GM23248 (cell line): ENCODE measurements around the gene LOXL1. TPM values are rescaled to one million over a fixed set of nuclear protein-coding genes. Genes with fewer than 3 reads are reported as not detected.

Experiments used
- DNase-seq: peaks from one replicate; pipeline ENCODE4 v3.0.0-alpha.2; 2015
- H2AFZ ChIP-seq: fragments of 200-600 bp; sonication (generic); 2 replicates; pipeline ENCODE4 v1.6.1; 2016; ENCODE audit warnings: antibody characterized with exemption
- H3F3A ChIP-seq: fragments of 200-600 bp; sonication (generic); 2 replicates; pipeline ENCODE4 v1.6.1; 2016; ENCODE audit warnings: mild to moderate bottlenecking, antibody characterized with exemption, mixed run types; ENCODE audit not compliant: insufficient read depth
- H3K27ac ChIP-seq: fragments of 200-600 bp; sonication (generic); 2 replicates; pipeline ENCODE4 v1.5.1; 2016; ENCODE audit warnings: mild to moderate bottlenecking
- H3K27me3 ChIP-seq: fragments of 200-600 bp; sonication (generic); replicated peaks from 2 replicates; pipeline ENCODE4 v1.6.1; 2016; ENCODE audit warnings: mild to moderate bottlenecking; ENCODE audit not compliant: insufficient read depth
- H3K36me3 ChIP-seq: fragments of 200-600 bp; sonication (generic); 2 replicates; pipeline ENCODE4 v1.6.1; 2016; ENCODE audit warnings: low read depth, mild to moderate bottlenecking
- H3K4me1 ChIP-seq: fragments of 200-600 bp; sonication (generic); 2 replicates; pipeline ENCODE4 v1.6.1; 2016; ENCODE audit warnings: mild to moderate bottlenecking; ENCODE audit not compliant: insufficient read depth
- H3K4me2 ChIP-seq: fragments of 200-600 bp; sonication (generic); one replicate; pipeline ENCODE4 v1.6.1; 2016; ENCODE audit warnings: mild to moderate bottlenecking; ENCODE audit not compliant: unreplicated experiment
- H3K4me3 ChIP-seq: fragments of 200-600 bp; sonication (generic); 2 replicates; pipeline ENCODE4 v1.5.1; 2016; ENCODE audit warnings: mild to moderate bottlenecking
- H3K79me2 ChIP-seq: fragments of 200-600 bp; sonication (generic); 2 replicates; pipeline ENCODE4 v1.6.1; 2016; ENCODE audit warnings: mild to moderate bottlenecking; ENCODE audit not compliant: insufficient read depth
- H3K9ac ChIP-seq: fragments of 200-600 bp; sonication (generic); 2 replicates; pipeline ENCODE4 v1.6.1; 2016; ENCODE audit warnings: mild to moderate bottlenecking
- H3K9me2 ChIP-seq: fragments of 200-600 bp; sonication (generic); 2 replicates; pipeline ENCODE4 v1.6.1; 2016; ENCODE audit warnings: mixed run types, mild to moderate bottlenecking, moderate library complexity; ENCODE audit not compliant: insufficient read depth
- H3K9me3 ChIP-seq: fragments of 200-600 bp; sonication (generic); one replicate; pipeline ENCODE4 v1.6.1; 2017; ENCODE audit warnings: low read depth
- H4K20me1 ChIP-seq: fragments of 200-600 bp; sonication (generic); 2 replicates; pipeline ENCODE4 v1.6.0; 2016; ENCODE audit not compliant: insufficient read depth
- EZH2 ChIP-seq: fragments of 200-600 bp; sonication (generic); IDR thresholded peaks from 2 replicates; pipeline ENCODE4 v1.6.1; 2018; ENCODE audit warnings: antibody characterized with exemption, mild to moderate bottlenecking; ENCODE audit not compliant: insufficient read depth, poor library complexity, severe bottlenecking
- EZH2phosphoT487 ChIP-seq: fragments of 200-600 bp; sonication (generic); IDR thresholded peaks from 2 replicates; pipeline ENCODE4 v1.6.1; 2018; ENCODE audit warnings: antibody characterized with exemption, moderate library complexity, mild to moderate bottlenecking, low read depth; ENCODE audit not compliant: insufficient read depth
- WGBS, 2 experiments: methylation state at CpG; one replicate each; pipeline ENCODE4 v1.1.6; 2015 to 2017; ENCODE audit warnings: low lambda C conversion rate in 2 of 2, low coverage in 1 of 2; ENCODE audit errors: missing lambda C conversion rate in 2 of 2; 5-methylcytosine and 5-hydroxymethylcytosine counted together
- in situ Hi-C: fragments of 300-500 bp; cut with MboI; formaldehyde crosslinking; loops from 2 replicates; pipeline ENCODE4 v1.15.0; 2020
- polyA plus RNA-seq: library from polyadenylated mRNA; unstranded; fragments of >200 nt; fragmentation: Nextera tagmentation; extraction: Ambion mirVana; gene quantifications from 2 replicates; pipeline ENCODE4 v1.2.1, GENCODE V29; 2016
- total RNA-seq: library from RNA; depleted of rRNA; stranded (reverse); fragments of >200 nt; shearing (Covaris generic); gene quantifications from 2 replicates; pipeline ENCODE4 v1.2.3, GENCODE V29; 2014

The LOXL1 gene
- total and polyA plus RNA-seq, 2 experiments from 2014 or later: 401 to 540 TPM

- 76 to 78% methylated on average over 6 of the region's 6 CpGs for WGBS, 2 experiments
- no peaks in the 10 kb centered on the region for H3K9me3 ChIP-seq
- H3K79me2 ChIP-seq: peaks cover 71% of the 10 kb centered on the region
- no peak for TF ChIP-seq EZH2
- no peak for TF ChIP-seq EZH2phosphoT487
- H3K4me2 ChIP-seq: no peak overlapping the region
- H2AFZ ChIP-seq: no peak overlapping the region
- H3F3A ChIP-seq: peaks cover 32% of the 10 kb centered on the region
- no peak overlapping the region for H3K9ac ChIP-seq
- no peak overlapping the region for H3K4me3 ChIP-seq
- H3K9me2 ChIP-seq: no peaks in the 10 kb centered on the region
- H4K20me1 ChIP-seq: no peaks in the 10 kb centered on the region
- peaks cover 18% of the 10 kb centered on the region for H3K36me3 ChIP-seq
- no peak for DNase-seq
- H3K27ac ChIP-seq: peak overlapping the region; percentile 89
- in situ Hi-C loops: no loop called here
- H3K4me1 ChIP-seq: peaks cover 40% of the 10 kb centered on the region
- no peaks in the 10 kb centered on the region for H3K27me3 ChIP-seq
Measured at GRCh38 chr15:73942751-73943270, 16.5 kb downstream of the LOXL1 start.

GRCh38 chr15:73944161-73945129 lies 18.2 kb downstream of the LOXL1 start:
- no peaks in the 10 kb centered on the region for H4K20me1 ChIP-seq
- H2AFZ ChIP-seq: no peak overlapping the region
- peaks cover 55% of the 10 kb centered on the region for H3K79me2 ChIP-seq
- TF ChIP-seq EZH2phosphoT487: no peak
- TF ChIP-seq EZH2: no peak
- H3K27ac ChIP-seq: no peak overlapping the region
- H3K4me1 ChIP-seq: peaks cover 33% of the 10 kb centered on the region
- H3K27me3 ChIP-seq: no peaks in the 10 kb centered on the region
- in situ Hi-C loops: no loop called here
- peaks cover 36% of the 10 kb centered on the region for H3F3A ChIP-seq
- no peak for DNase-seq
- H3K9me2 ChIP-seq: no peaks in the 10 kb centered on the region
- H3K36me3 ChIP-seq: peaks cover 34% of the 10 kb centered on the region
- H3K4me3 ChIP-seq: no peak overlapping the region
- 87% methylated on average over 13 of the region's 13 CpGs for WGBS, 2 experiments
- H3K4me2 ChIP-seq: no peak overlapping the region
- no peaks in the 10 kb centered on the region for H3K9me3 ChIP-seq
- no peak overlapping the region for H3K9ac ChIP-seq

GRCh38 chr15:73945130-73945508 lies 18.9 kb downstream of the LOXL1 start:
- H3K4me2 ChIP-seq: no peak overlapping the region
- H3K36me3 ChIP-seq: peaks cover 41% of the 10 kb centered on the region
- H3K9ac ChIP-seq: no peak overlapping the region
- DNase-seq: no peak
- no peak overlapping the region for H3K4me3 ChIP-seq
- no peak overlapping the region for H2AFZ ChIP-seq
- TF ChIP-seq EZH2phosphoT487: no peak
- no peak for TF ChIP-seq EZH2
- H3K4me1 ChIP-seq: peaks cover 26% of the 10 kb centered on the region
- no peak overlapping the region for H3K27ac ChIP-seq
- H4K20me1 ChIP-seq: no peaks in the 10 kb centered on the region
- 99 to 100% methylated on average over 4 of the region's 4 CpGs for WGBS, 2 experiments
- H3K27me3 ChIP-seq: no peaks in the 10 kb centered on the region
- H3K79me2 ChIP-seq: peaks cover 48% of the 10 kb centered on the region
- H3K9me2 ChIP-seq: no peaks in the 10 kb centered on the region
- in situ Hi-C loops: no loop called here
- H3F3A ChIP-seq: peaks cover 36% of the 10 kb centered on the region
- H3K9me3 ChIP-seq: no peaks in the 10 kb centered on the region

- H3K4me2 ChIP-seq: no peak overlapping the region
- H3K79me2 ChIP-seq: peaks cover 44% of the 10 kb centered on the region
- no peaks in the 10 kb centered on the region for H3K9me3 ChIP-seq
- DNase-seq: no peak
- in situ Hi-C loops: no loop called here
- H3K9me2 ChIP-seq: no peaks in the 10 kb centered on the region
- no peak overlapping the region for H3K9ac ChIP-seq
- H3K4me3 ChIP-seq: no peak overlapping the region
- H2AFZ ChIP-seq: no peak overlapping the region
- H3K36me3 ChIP-seq: peaks cover 44% of the 10 kb centered on the region
- H3K4me1 ChIP-seq: peaks cover 26% of the 10 kb centered on the region
- H4K20me1 ChIP-seq: no peaks in the 10 kb centered on the region
- no peak for TF ChIP-seq EZH2phosphoT487
- no peak for TF ChIP-seq EZH2
- peaks cover 36% of the 10 kb centered on the region for H3F3A ChIP-seq
- 88% methylated on average over 12 to 17 of the region's 17 CpGs for WGBS, 2 experiments
- no peak overlapping the region for H3K27ac ChIP-seq
- no peaks in the 10 kb centered on the region for H3K27me3 ChIP-seq
Measured at GRCh38 chr15:73946046-73946721, 19.9 kb downstream of the LOXL1 start.
